Peyer's patch (tissue), 4 donors: ENCODE results near the gene CRAMP1. TPM values are rescaled to one million over a fixed set of nuclear protein-coding genes. Genes with fewer than 3 reads are reported as not detected.
"Not testable (repeated sequence)": the region's sequence is repeated elsewhere in the genome, so short reads cannot be mapped to it uniquely, and the experiment has no call there.

Experiments used
- DNase-seq, 3 donors: peaks; one replicate each; pipeline ENCODE4 v3.0.0-alpha.2; 2017 to 2019
- H3K27ac ChIP-seq, 4 donors: fragments of 200-600 bp; sonication (generic); one replicate each; pipeline ENCODE4 v1.5.1; 2016 to 2019
- H3K27me3 ChIP-seq, 2 donors: fragments of 200-600 bp; sonication (generic); one replicate each; pipeline ENCODE4 v1.5.1; 2019
- H3K36me3 ChIP-seq, 3 donors: fragments of 200-600 bp; sonication (generic); one replicate each; pipeline ENCODE4 v1.5.1; 2016 to 2019
- H3K4me1 ChIP-seq, 4 donors: fragments of 200-600 bp; sonication (generic); one replicate each; pipeline ENCODE4 v1.5.1; 2016 to 2019
- H3K4me3 ChIP-seq, 4 donors: fragments of 200-600 bp; sonication (generic); 1 replicate in 3 of 4; 2 replicates in 1 of 4; pipeline ENCODE4 v1.5.1; 2016 to 2019; ENCODE audit warnings: mild to moderate bottlenecking in 1 of 4
- H3K9me3 ChIP-seq, 4 donors: fragments of 200-600 bp; sonication (generic); one replicate each; pipeline ENCODE4 v1.5.1; 2016 to 2019; ENCODE audit warnings: mild to moderate bottlenecking in 1 of 4
- POLR2A ChIP-seq, 2 donors: fragments of 450-650 bp; IDR thresholded peaks; one replicate each; pipeline ENCODE4 v1.5.1; 2017; ENCODE audit warnings: antibody characterized with exemption in 2 of 2, mild to moderate bottlenecking in 2 of 2, moderate library complexity in 2 of 2
- total RNA-seq, 4 donors: library from RNA; depleted of rRNA; stranded (reverse); fragments of >200 nt; gene quantifications; one replicate each; pipeline ENCODE4 v1.1.0, GENCODE V29; 2016
- TF ChIP-seq, protein P1 (sequence below), 6 experiments: fragments of 450-650 bp in 4 of 6; fragments of 200-600 bp in 2 of 6; sonication (generic) in 1 of 6; IDR thresholded peaks; one replicate each; pipeline ENCODE4 v1.5.1; 2017 to 2019; ENCODE audit warnings: antibody characterized with exemption in 6 of 6, mild to moderate bottlenecking in 3 of 6, moderate library complexity in 1 of 6

The CRAMP1 gene
- total RNA-seq, 4 donors from 2014 or later = 16.5 to 37.1 (median 20.0) TPM

- Histone ChIP-seq H3K27me3 (no peaks in the 10 kb centered on the region), H3K27ac (peak overlapping the region in 1 of 4 donors; percentile 40), H3K9me3 (no peaks in the 10 kb centered on the region), H3K36me3 (no peaks in the 10 kb centered on the region), H3K4me3 (no peak overlapping the region), H3K4me1 (peaks cover 0 to 12% (median 7%) of the 10 kb centered on the region in 4 donors)
- no peak for DNase-seq
- TF ChIP-seq POLR2A (IDR thresholded peaks at IDR 0.05) = no peak
- TF ChIP-seq, protein P1, sequence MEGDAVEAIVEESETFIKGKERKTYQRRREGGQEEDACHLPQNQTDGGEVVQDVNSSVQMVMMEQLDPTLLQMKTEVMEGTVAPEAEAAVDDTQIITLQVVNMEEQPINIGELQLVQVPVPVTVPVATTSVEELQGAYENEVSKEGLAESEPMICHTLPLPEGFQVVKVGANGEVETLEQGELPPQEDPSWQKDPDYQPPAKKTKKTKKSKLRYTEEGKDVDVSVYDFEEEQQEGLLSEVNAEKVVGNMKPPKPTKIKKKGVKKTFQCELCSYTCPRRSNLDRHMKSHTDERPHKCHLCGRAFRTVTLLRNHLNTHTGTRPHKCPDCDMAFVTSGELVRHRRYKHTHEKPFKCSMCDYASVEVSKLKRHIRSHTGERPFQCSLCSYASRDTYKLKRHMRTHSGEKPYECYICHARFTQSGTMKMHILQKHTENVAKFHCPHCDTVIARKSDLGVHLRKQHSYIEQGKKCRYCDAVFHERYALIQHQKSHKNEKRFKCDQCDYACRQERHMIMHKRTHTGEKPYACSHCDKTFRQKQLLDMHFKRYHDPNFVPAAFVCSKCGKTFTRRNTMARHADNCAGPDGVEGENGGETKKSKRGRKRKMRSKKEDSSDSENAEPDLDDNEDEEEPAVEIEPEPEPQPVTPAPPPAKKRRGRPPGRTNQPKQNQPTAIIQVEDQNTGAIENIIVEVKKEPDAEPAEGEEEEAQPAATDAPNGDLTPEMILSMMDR (IDR thresholded peaks at IDR 0.05) = no peak
Measured at GRCh38 chr16:1715220-1715619, 103.1 kb downstream of the CRAMP1 start.

GRCh38 chr16:1718236-1718635 lies 106.1 kb downstream of the CRAMP1 start:
- H3K27ac ChIP-seq = peak overlapping the region in 1 of 4 donors; percentile 69
- peaks cover 3 to 27% (median 23%) of the 10 kb centered on the region in 4 donors for H3K4me1 ChIP-seq
- not testable (repeated sequence) for H3K27me3 ChIP-seq, H3K36me3 ChIP-seq, DNase-seq, H3K4me3 ChIP-seq, H3K9me3 ChIP-seq

DNA sequence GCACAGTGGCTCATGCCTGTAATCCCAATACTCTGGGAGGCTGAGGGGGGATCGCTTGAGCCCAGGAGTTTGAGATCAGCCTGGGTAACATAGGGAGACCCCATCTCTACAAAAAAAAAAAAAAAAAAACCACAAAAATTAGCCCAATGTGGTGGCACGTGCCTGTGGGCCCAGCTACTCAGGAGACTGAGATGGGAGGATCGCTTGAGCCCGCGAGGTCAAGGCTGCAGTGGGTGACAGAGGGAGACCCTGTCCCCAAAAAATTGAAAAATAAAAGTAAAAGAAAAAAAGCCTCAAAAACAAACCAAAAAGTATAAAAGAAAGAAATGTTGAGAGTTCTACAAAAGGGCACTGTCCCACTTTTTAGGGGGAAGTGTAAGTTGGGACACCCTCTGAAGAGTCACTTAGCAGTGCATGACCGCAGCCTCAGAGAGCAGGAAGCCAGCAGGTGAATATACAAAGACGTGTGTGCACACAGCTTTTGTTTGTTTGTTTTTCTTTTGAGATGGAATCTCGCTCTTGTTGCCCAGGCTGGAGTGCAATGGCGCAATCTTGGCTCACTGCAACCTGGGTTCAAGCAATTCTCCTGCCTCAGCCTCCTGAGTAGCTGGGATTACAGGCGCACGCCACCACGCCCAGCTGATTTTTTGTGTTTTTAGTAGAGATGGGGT lies 107.5 kb downstream of the CRAMP1 start:
- H3K27me3 ChIP-seq, H3K9me3 ChIP-seq, H3K4me3 ChIP-seq, H3K36me3 ChIP-seq: not testable (repeated sequence)
- H3K27ac ChIP-seq = peak overlapping the region in 1 of 4 donors; percentile 69
- H3K4me1 ChIP-seq = peaks cover 3 to 34% (median 23%) of the 10 kb centered on the region in 4 donors
- DNase-seq = peak in 2 of 3 donors; percentile 67 to 69

DNA sequence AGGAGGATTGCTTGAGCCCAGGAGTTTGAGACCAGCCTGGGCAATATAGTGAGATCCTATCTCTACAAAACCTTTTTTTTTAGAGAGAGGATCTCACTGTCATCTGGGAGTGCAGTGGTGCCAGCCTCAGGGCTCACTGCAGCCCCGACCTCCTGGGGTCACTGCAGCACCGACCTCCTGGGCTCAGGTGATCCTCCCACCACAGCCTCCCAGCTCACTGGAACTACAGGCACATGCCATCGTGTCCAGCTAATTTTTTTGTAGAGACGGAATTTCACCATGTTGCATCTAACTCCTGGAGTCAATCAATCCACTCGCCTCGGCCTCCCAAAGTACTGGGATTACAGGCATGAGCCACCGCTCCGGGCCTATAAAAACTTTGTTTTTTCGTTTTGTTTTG lies 109.2 kb downstream of the CRAMP1 start:
- peaks cover 3 to 34% (median 23%) of the 10 kb centered on the region in 4 donors for H3K4me1 ChIP-seq
- peak overlapping the region in 2 of 4 donors; percentile 52 to 60 for H3K27ac ChIP-seq

GRCh38 chr16:1723450-1724147 lies 111.4 kb downstream of the CRAMP1 start:
- Histone ChIP-seq H3K4me1 (peaks cover 3 to 34% (median 20%) of the 10 kb centered on the region in 4 donors), H3K36me3 (peaks cover 0 to 37% (median 0%) of the 10 kb centered on the region in 3 donors), H3K27ac (peak overlapping the region in 2 of 4 donors; percentile 52 to 60), H3K27me3 (no peaks in the 10 kb centered on the region), H3K9me3 (no peaks in the 10 kb centered on the region), H3K4me3 (no peak overlapping the region)
- DNase-seq = peak in 2 of 3 donors; percentile 58 to 72
- no peak for TF ChIP-seq POLR2A (IDR thresholded peaks at IDR 0.05)
- TF ChIP-seq, protein P1 (IDR thresholded peaks at IDR 0.05) = peak; percentile 61 to 82 (median 68)

More for the DNA sequence above, 109.2 kb downstream of the CRAMP1 start:
- Histone ChIP-seq H3K9me3 (no peaks in the 10 kb centered on the region), H3K4me3 (no peak overlapping the region), H3K36me3 (peaks cover 0 to 17% (median 0%) of the 10 kb centered on the region in 3 donors), H3K27me3 (no peaks in the 10 kb centered on the region)
- no peak for DNase-seq
- TF ChIP-seq, protein P1 (IDR thresholded peaks at IDR 0.05) = no peak
- no peak for TF ChIP-seq POLR2A (IDR thresholded peaks at IDR 0.05)

GRCh38 chr16:1724491-1724890 lies 112.3 kb downstream of the CRAMP1 start:
- no peak for DNase-seq
- peaks cover 0 to 46% (median 0%) of the 10 kb centered on the region in 3 donors for H3K36me3 ChIP-seq
- peaks cover 3 to 34% (median 17%) of the 10 kb centered on the region in 4 donors for H3K4me1 ChIP-seq
- TF ChIP-seq, protein P1 (IDR thresholded peaks at IDR 0.05) = no peak
- no peak for TF ChIP-seq POLR2A (IDR thresholded peaks at IDR 0.05)
- H3K4me3 ChIP-seq = no peak overlapping the region
- H3K27me3 ChIP-seq = no peaks in the 10 kb centered on the region
- no peak overlapping the region for H3K27ac ChIP-seq
- no peaks in the 10 kb centered on the region for H3K9me3 ChIP-seq
